ENCODE results near the gene SEC24A. TPM values are rescaled to one million over a fixed set of nuclear protein-coding genes. Genes with fewer than 3 reads are reported as not detected.
A peak's percentile ranks its signal among the peaks of the same experiment; 100 is the strongest.
"Not testable (repeated sequence)": the region's sequence is repeated elsewhere in the genome, so short reads cannot be mapped to it uniquely, and the experiment has no call there.

The SEC24A gene
- total RNA-seq (28.6 and 30.0 TPM in 2 replicates), polyA plus RNA-seq (19.8 and 20.4 TPM in 2 replicates), polyA minus RNA-seq (48.5 and 52.0 TPM in 2 replicates), Bru-seq, nascent RNA (percentile 79 among the genes with signal in this experiment), BruChase-seq, experiment 1, labeled RNA remaining after a 6-hour chase (percentile 80 among the genes with signal in this experiment), BruChase-seq, experiment 2, labeled RNA remaining after a 2-hour chase (percentile 84 among the genes with signal in this experiment)
- 16.1 and 16.5 TPM in 2 replicates for polyA plus RNA-seq (2011; cell fraction: cytosol; rRNA removed)
- polyA plus RNA-seq (2011; cell fraction: nucleus; rRNA removed), result 25.0 and 25.5 TPM in 2 replicates
- polyA plus RNA-seq (2012), result 15.2 and 16.8 TPM in 2 replicates
- polyA minus RNA-seq (2011; cell fraction: cytosol; rRNA and poly(A)+ RNA removed), result 13.7 TPM
- 43.1 and 55.0 TPM in 2 replicates for polyA minus RNA-seq (2011; cell fraction: nucleus; rRNA and poly(A)+ RNA removed)
- long read RNA-seq, full-length matches to known transcripts, result 16 of 28 reads
- long read RNA-seq, partial matches to known transcripts, result 8 of 28 reads
- long read RNA-seq, other reads (novel, unspliced or antisense), result 4 of 28 reads

DNA sequence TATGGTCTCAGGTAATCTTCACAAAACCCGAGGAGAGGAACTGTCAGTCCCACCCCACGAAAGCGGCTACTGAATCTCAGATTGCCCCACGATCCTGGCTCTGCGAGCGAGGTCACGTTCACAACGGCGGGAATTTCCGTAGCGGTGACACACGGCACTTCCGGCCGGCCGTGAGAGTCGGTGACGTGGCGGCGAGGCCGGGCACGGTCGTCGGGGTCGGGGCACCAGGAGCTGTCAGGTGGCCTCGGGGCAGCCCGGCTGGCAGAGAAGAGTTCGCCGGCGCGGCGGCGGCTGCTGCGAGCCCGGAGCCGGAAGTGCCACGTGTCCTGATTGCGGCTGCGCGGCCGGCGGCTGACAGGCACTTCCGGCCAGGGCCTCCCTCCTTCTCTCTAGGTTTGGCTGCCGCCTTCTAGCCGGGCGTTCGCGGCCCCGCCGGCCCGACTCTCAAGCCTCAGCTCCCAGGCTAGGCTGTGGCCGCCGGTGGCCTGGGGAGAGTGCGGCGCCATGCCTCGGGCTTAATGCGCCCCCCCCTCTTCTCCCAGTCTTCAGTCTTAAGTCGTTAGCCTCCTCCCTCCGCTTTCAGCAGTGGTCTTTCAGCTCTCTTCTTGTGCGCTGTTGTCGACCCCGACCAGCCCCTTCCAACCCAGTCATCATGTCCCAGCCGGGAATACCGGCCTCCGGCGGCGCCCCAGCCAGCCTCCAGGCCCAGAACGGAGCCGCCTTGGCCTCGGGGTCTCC lies at the start of gene SEC24A:
Gene SEC24A, plus strand, starts transcription at position 361 of the 738 bp plus-strand sequence. Its CDS starts 292 bp downstream, at position 653.
- peak within 1 kb of the TSS; percentile 98 for H3K4me2 ChIP-seq (ENCODE audit: insufficient read depth, low read length)
- dilution Hi-C loops (cut with MboI; ENCODE audit: extremely low pct_ligation_motif_present, low sequenced_read_pairs), result no loop called here
- peaks cover 47% of the 10 kb centered on the region for H3K79me2 ChIP-seq (ENCODE audit: control insufficient read depth, insufficient read depth, low read length)
- no TSS peak for BruUV-seq (replicated peaks)
- intact Hi-C loops (cut with micrococcal nuclease), result loop anchor here (1.0 to 5.0 kb wide), 4 partner anchors 16 to 422 kb away; partner anchors contain the start of genes C5orf24, PPP2CA and SAR1B
- peaks cover 2% of the 10 kb centered on the region for H4K20me1 ChIP-seq (replicated peaks; ENCODE audit: control insufficient read depth, extremely low read depth, insufficient read depth, low read length)
- DNase-seq (ENCODE audit: low read depth, low spot score) (peak; percentile 93), FAIRE-seq (peak; percentile 82)
- H3K4me1 ChIP-seq (ENCODE audit: control insufficient read depth, extremely low read depth, insufficient read depth, low read length), result peaks cover 9% of the 10 kb centered on the region
- peak within 1 kb of the TSS; percentile 60 to 91 (median 73) for H3K4me3 ChIP-seq (replicated peaks in 1 of 3; ENCODE audit: insufficient read depth in 1 of 3, low read depth in 1 of 3, low read length in 3 of 3)
- POLR2A ChIA-PET, result interaction anchor here (0.7 kb wide), 1 partner anchor 16 kb away, joined by 3 read pairs; the partner anchor contains the start of gene SAR1B
- H3K27me3 ChIP-seq (ENCODE audit: control insufficient read depth in 2 of 2, insufficient read depth in 2 of 2, low read length in 2 of 2), result no peaks in the 10 kb centered on the region
- H3K27ac ChIP-seq (ENCODE audit: insufficient read depth, low read depth, low read length), result peak within 1 kb of the TSS; percentile 94
- TF ChIP-seq FOS (IDR thresholded peaks at IDR 0.05; ENCODE audit: borderline replicate concordance, insufficient read depth, low read length), result peak; percentile 45
- peak; percentile 97 for TF ChIP-seq POLR2AphosphoS5 (IDR thresholded peaks at IDR 0.05; ENCODE audit: insufficient read depth, low read depth, low read length)
- TF ChIP-seq GATA2 (IDR thresholded peaks at IDR 0.05; ENCODE audit: insufficient read depth, insufficient read length, low read depth, low read length), result no peak
- TF ChIP-seq MYC (IDR thresholded peaks at IDR 0.05; ENCODE audit: low read depth, low read length), result no peak
- TF ChIP-seq EZH2 (IDR thresholded peaks at IDR 0.05; ENCODE audit: borderline replicate concordance, low read depth, low read length, severe bottlenecking), result no peak
- TF ChIP-seq, protein P1, sequence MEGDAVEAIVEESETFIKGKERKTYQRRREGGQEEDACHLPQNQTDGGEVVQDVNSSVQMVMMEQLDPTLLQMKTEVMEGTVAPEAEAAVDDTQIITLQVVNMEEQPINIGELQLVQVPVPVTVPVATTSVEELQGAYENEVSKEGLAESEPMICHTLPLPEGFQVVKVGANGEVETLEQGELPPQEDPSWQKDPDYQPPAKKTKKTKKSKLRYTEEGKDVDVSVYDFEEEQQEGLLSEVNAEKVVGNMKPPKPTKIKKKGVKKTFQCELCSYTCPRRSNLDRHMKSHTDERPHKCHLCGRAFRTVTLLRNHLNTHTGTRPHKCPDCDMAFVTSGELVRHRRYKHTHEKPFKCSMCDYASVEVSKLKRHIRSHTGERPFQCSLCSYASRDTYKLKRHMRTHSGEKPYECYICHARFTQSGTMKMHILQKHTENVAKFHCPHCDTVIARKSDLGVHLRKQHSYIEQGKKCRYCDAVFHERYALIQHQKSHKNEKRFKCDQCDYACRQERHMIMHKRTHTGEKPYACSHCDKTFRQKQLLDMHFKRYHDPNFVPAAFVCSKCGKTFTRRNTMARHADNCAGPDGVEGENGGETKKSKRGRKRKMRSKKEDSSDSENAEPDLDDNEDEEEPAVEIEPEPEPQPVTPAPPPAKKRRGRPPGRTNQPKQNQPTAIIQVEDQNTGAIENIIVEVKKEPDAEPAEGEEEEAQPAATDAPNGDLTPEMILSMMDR (IDR thresholded peaks at IDR 0.05; ENCODE audit: extremely low read depth in 1 of 2, insufficient read depth in 1 of 2, low read depth in 1 of 2, low read length in 2 of 2), result no peak
- TF ChIP-seq, protein P2, sequence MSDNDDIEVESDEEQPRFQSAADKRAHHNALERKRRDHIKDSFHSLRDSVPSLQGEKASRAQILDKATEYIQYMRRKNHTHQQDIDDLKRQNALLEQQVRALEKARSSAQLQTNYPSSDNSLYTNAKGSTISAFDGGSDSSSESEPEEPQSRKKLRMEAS (IDR thresholded peaks at IDR 0.05; ENCODE audit: insufficient read depth, insufficient read length), result peak; percentile 69
- TF ChIP-seq JUN (IDR thresholded peaks at IDR 0.05; ENCODE audit: borderline replicate concordance, insufficient read depth, insufficient read length, low read depth), result no peak
- peak; percentile 91 for TF ChIP-seq POLR2A (IDR thresholded peaks at IDR 0.05; ENCODE audit: low read depth, low read length)
- H3K36me3 ChIP-seq (ENCODE audit: control insufficient read depth in 2 of 2, extremely low read depth in 1 of 2, insufficient read depth in 2 of 2, low read length in 2 of 2), result no peaks in the 10 kb centered on the region
- CTCF ChIA-PET, result interaction anchor here (0.9 to 1.3 kb wide), 2 partner anchors 16 to 68 kb away, joined by 3 read pairs; partner anchors contain the start of gene SAR1B
- no peaks in the 10 kb centered on the region for H3K9me3 ChIP-seq (replicated peaks; ENCODE audit: control insufficient read depth, insufficient read depth, low read length)
- peak within 1 kb of the TSS; percentile 58 for H2AFZ ChIP-seq (ENCODE audit: low read depth, low read length)
- H3K9me1 ChIP-seq (replicated peaks; ENCODE audit: control insufficient read depth, extremely low read depth, insufficient read depth, low read length), result no peaks in the 10 kb centered on the region
- H3K9ac ChIP-seq (replicated peaks; ENCODE audit: extremely low read depth, insufficient read depth, low read length), result peak within 1 kb of the TSS; percentile 90

DNA sequence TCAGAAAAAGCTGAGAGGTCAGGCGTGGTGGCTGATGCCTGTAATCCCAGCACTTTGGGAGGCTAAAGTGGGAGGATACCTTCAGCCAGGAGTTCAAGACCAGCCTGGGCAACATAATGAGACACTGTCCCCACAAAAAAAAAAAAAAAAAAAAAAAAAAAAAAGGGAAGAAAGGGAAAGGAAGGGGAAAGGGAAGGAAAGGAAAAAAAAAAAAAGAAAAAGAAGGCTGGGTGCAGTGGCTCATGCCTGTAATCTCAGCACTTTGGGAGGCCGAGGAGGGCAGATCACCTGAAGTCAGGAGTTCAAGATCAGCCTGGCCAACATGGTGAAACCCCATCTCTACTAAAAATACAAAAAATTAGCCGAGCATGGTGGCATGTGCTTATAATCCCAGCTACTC lies 48.8 kb upstream of the SEC24A start:
- POLR2A ChIA-PET; H2AFZ ChIP-seq (ENCODE audit: low read depth, low read length); H3K9me1 ChIP-seq (replicated peaks; ENCODE audit: control insufficient read depth, extremely low read depth, insufficient read depth, low read length); H4K20me1 ChIP-seq (replicated peaks; ENCODE audit: control insufficient read depth, extremely low read depth, insufficient read depth, low read length); H3K27ac ChIP-seq (ENCODE audit: insufficient read depth, low read depth, low read length); FAIRE-seq; H3K27me3 ChIP-seq (ENCODE audit: control insufficient read depth in 2 of 2, insufficient read depth in 2 of 2, low read length in 2 of 2); H3K4me1 ChIP-seq (ENCODE audit: control insufficient read depth, extremely low read depth, insufficient read depth, low read length); H3K9ac ChIP-seq (replicated peaks; ENCODE audit: extremely low read depth, insufficient read depth, low read length); H3K4me2 ChIP-seq (ENCODE audit: insufficient read depth, low read length); intact Hi-C loops (cut with micrococcal nuclease); H3K9me3 ChIP-seq (replicated peaks; ENCODE audit: control insufficient read depth, insufficient read depth, low read length); DNase-seq (ENCODE audit: low read depth, low spot score); H3K79me2 ChIP-seq (ENCODE audit: control insufficient read depth, insufficient read depth, low read length); H3K36me3 ChIP-seq (ENCODE audit: control insufficient read depth in 2 of 2, extremely low read depth in 1 of 2, insufficient read depth in 2 of 2, low read length in 2 of 2); dilution Hi-C loops (cut with MboI; ENCODE audit: extremely low pct_ligation_motif_present, low sequenced_read_pairs); BruUV-seq (replicated peaks); H3K4me3 ChIP-seq (replicated peaks in 1 of 3; ENCODE audit: insufficient read depth in 1 of 3, low read depth in 1 of 3, low read length in 3 of 3): not testable (repeated sequence)
- CTCF ChIA-PET, result interaction anchor here (1.2 to 5.2 kb wide), 2 partner anchors 12 to 293 kb away, joined by 5 to 35 read pairs; no protein-coding TSS in a partner anchor

All from endothelial cell of umbilical vein (primary cell).